Liver (tissue), 9 donors: ENCODE data around the gene TSPAN18. TPM values are rescaled to one million over a fixed set of nuclear protein-coding genes. Genes with fewer than 3 reads are reported as not detected.

ENCODE experiments used
- DNase-seq: peaks from one replicate; pipeline ENCODE4 v3.0.0-alpha.2; 2017; ENCODE audit warnings: low spot score
- H3K27ac ChIP-seq, 2 donors: one replicate each; pipeline ENCODE4 v1.7.0; 2013; ENCODE audit warnings: inconsistent platforms in 2 of 2, low read length in 2 of 2, control low read depth in 1 of 2, low read depth in 1 of 2, mild to moderate bottlenecking in 1 of 2
- H3K27me3 ChIP-seq, 4 donors: one replicate each; pipeline versions ENCODE4 v1.6.1 to v1.7.0; 2013; ENCODE audit warnings: low read length in 3 of 4, inconsistent platforms in 1 of 4, mild to moderate bottlenecking in 1 of 4, moderate library complexity in 1 of 4; ENCODE audit not compliant: control insufficient read depth in 4 of 4, insufficient read depth in 4 of 4
- H3K36me3 ChIP-seq, 4 donors: one replicate each; pipeline versions ENCODE4 v1.6.1 to v1.7.0; 2013; ENCODE audit warnings: low read length in 3 of 4, mild to moderate bottlenecking in 3 of 4, low read depth in 1 of 4, moderate library complexity in 1 of 4; ENCODE audit not compliant: control insufficient read depth in 4 of 4, insufficient read depth in 3 of 4
- H3K4me1 ChIP-seq, 4 donors: one replicate each; pipeline versions ENCODE4 v1.6.1 to v1.7.0; 2013; ENCODE audit warnings: low read length in 3 of 4, mild to moderate bottlenecking in 3 of 4, moderate library complexity in 1 of 4; ENCODE audit not compliant: control insufficient read depth in 4 of 4, insufficient read depth in 4 of 4
- H3K4me3 ChIP-seq, 3 donors: one replicate each; pipeline versions ENCODE4 v1.6.1 to v1.7.0; 2013; ENCODE audit warnings: low read length in 3 of 3, control low read depth in 1 of 3, low read depth in 1 of 3, mild to moderate bottlenecking in 1 of 3
- H3K9ac ChIP-seq, 2 donors: one replicate each; pipeline ENCODE4 v1.7.0; 2013; ENCODE audit warnings: low read length in 2 of 2, mild to moderate bottlenecking in 2 of 2, moderate library complexity in 2 of 2, control low read depth in 1 of 2, low read depth in 1 of 2
- H3K9me3 ChIP-seq, 4 donors: one replicate each; pipeline versions ENCODE4 v1.6.1 to v1.7.0; 2013; ENCODE audit warnings: low read length in 3 of 4; ENCODE audit not compliant: control insufficient read depth in 4 of 4
- EGR1 ChIP-seq, 2 donors: IDR thresholded peaks; 2 replicates each; pipeline ENCODE4 v1.6.1; 2016 to 2018; ENCODE audit warnings: antibody characterized with exemption in 2 of 2, low read depth in 2 of 2
- FOXA1 ChIP-seq: IDR thresholded peaks from 2 replicates; pipeline ENCODE4 v1.6.1; 2016; ENCODE audit warnings: antibody characterized with exemption
- FOXA2 ChIP-seq: IDR thresholded peaks from 2 replicates; pipeline ENCODE4 v1.6.1; 2016; ENCODE audit warnings: antibody characterized with exemption
- GABPA ChIP-seq, 2 donors: IDR thresholded peaks in 1 of 2; conservative IDR thresholded peaks in 1 of 2; 2 replicates each; pipeline ENCODE4 v1.6.1; 2016; ENCODE audit warnings: antibody characterized with exemption in 2 of 2, mild to moderate bottlenecking in 1 of 2, moderate library complexity in 1 of 2
- HNF4A ChIP-seq, 2 donors: conservative IDR thresholded peaks; 2 replicates each; pipeline ENCODE4 v1.6.1; 2016; ENCODE audit warnings: antibody characterized with exemption in 2 of 2, mild to moderate bottlenecking in 2 of 2
- HNF4G ChIP-seq: IDR thresholded peaks from 2 replicates; pipeline ENCODE4 v1.6.1; 2016; ENCODE audit warnings: antibody characterized with exemption
- JUND ChIP-seq, 2 donors: IDR thresholded peaks; 2 replicates each; pipeline ENCODE4 v1.6.1; 2016; ENCODE audit warnings: antibody characterized with exemption in 2 of 2
- NR2F2 ChIP-seq: IDR thresholded peaks from 2 replicates; pipeline ENCODE4 v1.6.1; 2016; ENCODE audit warnings: antibody characterized with exemption
- RAD21 ChIP-seq, 2 donors: IDR thresholded peaks; 2 replicates each; pipeline ENCODE4 v1.6.1; 2016; ENCODE audit warnings: antibody characterized with exemption in 2 of 2, mild to moderate bottlenecking in 2 of 2
- RXRA ChIP-seq, 2 donors: IDR thresholded peaks; 2 replicates each; pipeline ENCODE4 v1.6.1; 2017 to 2018; ENCODE audit warnings: antibody characterized with exemption in 2 of 2, mild to moderate bottlenecking in 1 of 2
- SP1 ChIP-seq: IDR thresholded peaks from 2 replicates; pipeline ENCODE4 v1.6.1; 2018; ENCODE audit warnings: antibody characterized with exemption, mild to moderate bottlenecking
- TAF1 ChIP-seq: conservative IDR thresholded peaks from 2 replicates; pipeline ENCODE4 v1.6.1; 2016; ENCODE audit warnings: antibody characterized with exemption, mild to moderate bottlenecking
- YY1 ChIP-seq: IDR thresholded peaks from 2 replicates; pipeline ENCODE4 v1.6.1; 2016; ENCODE audit warnings: antibody characterized with exemption, mild to moderate bottlenecking
- WGBS: extraction: QIAGEN DNeasy Blood & Tissue Kit; methylation state at CpG from one replicate; pipeline ENCODE4 v1.1.7; 2013; 5-methylcytosine and 5-hydroxymethylcytosine counted together
- polyA plus RNA-seq, 2 donors: library from polyadenylated mRNA; stranded (reverse) in 1 of 2; unstranded in 1 of 2; fragments of 200-250 nt in 1 of 2; fragments of >200 nt in 1 of 2; fragmentation: Nextera tagmentation in 1 of 2; extraction: Ambion mirVana in 1 of 2; gene quantifications; one replicate each; pipeline versions ENCODE4 v1.2.1 to v1.2.3, GENCODE V29; 2013 to 2015
- total RNA-seq, 2 donors: library from RNA; depleted of rRNA; stranded (reverse); fragments of >200 nt; gene quantifications; one replicate each; pipeline ENCODE4 v1.2.3, GENCODE V29; 2014
- TF ChIP-seq, protein P1 (sequence below): IDR thresholded peaks from 2 replicates; pipeline ENCODE4 v1.6.1; 2016; ENCODE audit warnings: antibody characterized with exemption
- TF ChIP-seq, protein P2 (sequence below): fragments of 150-350 bp; IDR thresholded peaks from 2 replicates; pipeline ENCODE4 v1.5.1; 2017; ENCODE audit warnings: improper control_type of control experiment, low read depth, low read length; ENCODE audit not compliant: missing input control
- TF ChIP-seq, protein P3 (sequence below): IDR thresholded peaks from 2 replicates; pipeline ENCODE4 v1.6.1; 2016; ENCODE audit warnings: antibody characterized with exemption
- TF ChIP-seq, protein P4 (sequence below): IDR thresholded peaks from 2 replicates; pipeline ENCODE4 v1.6.1; 2016; ENCODE audit warnings: antibody characterized with exemption
- TF ChIP-seq, protein P5 (sequence below): IDR thresholded peaks from 2 replicates; pipeline ENCODE4 v1.6.1; 2016; ENCODE audit warnings: antibody characterized with exemption, mild to moderate bottlenecking
- donor health status: healthy.
- donor health status: healthy.
- donor health status: healthy.
- donor health status: healthy.
- donor health status: healthy.

TSPAN18 gene
- total and polyA plus RNA-seq, 4 donors, result 1.2 to 5.0 (median 2.8) TPM

DNA sequence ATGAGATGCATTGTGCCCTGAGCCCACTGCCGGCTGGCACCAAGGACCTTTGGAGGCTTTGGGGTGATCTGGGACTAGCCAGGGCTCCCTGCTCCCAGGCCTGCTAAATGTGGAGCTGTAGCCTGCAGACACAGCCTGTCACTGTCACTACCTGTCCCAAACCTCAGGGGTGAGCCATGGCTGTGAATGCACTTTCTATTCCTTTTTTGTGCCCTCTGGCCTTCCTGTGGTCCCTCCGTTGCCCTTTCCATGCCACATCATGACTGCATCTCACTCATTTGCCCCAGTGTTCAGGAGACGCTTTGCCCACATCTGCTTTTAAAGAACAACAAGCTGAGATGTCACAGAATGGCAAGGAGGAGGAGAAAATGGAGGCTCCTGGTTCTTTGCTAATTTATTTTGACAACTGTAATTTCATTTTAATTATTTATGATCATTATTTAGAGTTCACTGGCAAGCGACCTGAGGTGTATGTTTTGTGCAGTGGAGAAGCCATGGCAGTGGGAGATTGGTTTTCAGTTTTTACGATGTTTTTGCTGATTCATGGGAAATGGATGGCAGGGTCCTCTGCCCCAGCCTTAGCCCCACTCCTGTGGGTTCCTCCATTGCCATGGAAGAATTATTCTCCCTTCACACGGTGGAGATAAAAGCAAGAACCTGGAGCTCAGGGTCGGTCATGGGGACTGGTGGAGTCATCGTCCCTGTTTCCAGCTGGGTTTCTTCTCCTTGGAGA, 69.2 kb downstream of the TSPAN18 start (continued):
- TF ChIP-seq JUND (IDR thresholded peaks at IDR 0.05), result no peak
- TF ChIP-seq FOXA1, result no peak
- TF ChIP-seq, protein P1, sequence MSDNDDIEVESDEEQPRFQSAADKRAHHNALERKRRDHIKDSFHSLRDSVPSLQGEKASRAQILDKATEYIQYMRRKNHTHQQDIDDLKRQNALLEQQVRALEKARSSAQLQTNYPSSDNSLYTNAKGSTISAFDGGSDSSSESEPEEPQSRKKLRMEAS, result no peak
- no peak for TF ChIP-seq FOXA2
- no peak for TF ChIP-seq RXRA (IDR thresholded peaks at IDR 0.05)
- no peak for TF ChIP-seq HNF4A (conservative IDR thresholded peaks at IDR 0.05)
- TF ChIP-seq, protein P2, sequence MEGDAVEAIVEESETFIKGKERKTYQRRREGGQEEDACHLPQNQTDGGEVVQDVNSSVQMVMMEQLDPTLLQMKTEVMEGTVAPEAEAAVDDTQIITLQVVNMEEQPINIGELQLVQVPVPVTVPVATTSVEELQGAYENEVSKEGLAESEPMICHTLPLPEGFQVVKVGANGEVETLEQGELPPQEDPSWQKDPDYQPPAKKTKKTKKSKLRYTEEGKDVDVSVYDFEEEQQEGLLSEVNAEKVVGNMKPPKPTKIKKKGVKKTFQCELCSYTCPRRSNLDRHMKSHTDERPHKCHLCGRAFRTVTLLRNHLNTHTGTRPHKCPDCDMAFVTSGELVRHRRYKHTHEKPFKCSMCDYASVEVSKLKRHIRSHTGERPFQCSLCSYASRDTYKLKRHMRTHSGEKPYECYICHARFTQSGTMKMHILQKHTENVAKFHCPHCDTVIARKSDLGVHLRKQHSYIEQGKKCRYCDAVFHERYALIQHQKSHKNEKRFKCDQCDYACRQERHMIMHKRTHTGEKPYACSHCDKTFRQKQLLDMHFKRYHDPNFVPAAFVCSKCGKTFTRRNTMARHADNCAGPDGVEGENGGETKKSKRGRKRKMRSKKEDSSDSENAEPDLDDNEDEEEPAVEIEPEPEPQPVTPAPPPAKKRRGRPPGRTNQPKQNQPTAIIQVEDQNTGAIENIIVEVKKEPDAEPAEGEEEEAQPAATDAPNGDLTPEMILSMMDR, result no peak
- TF ChIP-seq EGR1 (IDR thresholded peaks at IDR 0.05; ENCODE audit: low read depth in 2 of 2), result no peak
- no peak for TF ChIP-seq SP1

DNA sequence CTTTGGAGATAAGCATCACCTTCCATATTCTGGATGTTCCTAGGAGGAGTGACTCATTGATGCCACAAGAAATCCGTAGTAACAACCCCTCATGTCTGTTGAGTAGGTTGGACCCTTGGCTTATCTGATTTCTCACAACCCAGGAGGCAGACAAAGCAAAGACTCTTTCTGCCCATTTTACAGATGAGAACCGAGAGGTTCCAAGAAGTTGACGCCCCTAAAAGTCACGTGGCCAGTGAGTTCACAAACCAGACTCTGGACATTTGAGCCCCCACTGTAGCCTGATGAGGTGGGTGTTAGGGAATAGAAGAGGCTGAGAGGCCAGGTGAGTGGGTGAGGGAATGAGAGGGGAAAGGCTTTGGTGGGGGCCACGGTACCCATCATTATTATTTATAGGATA, 70.3 kb downstream of the TSPAN18 start:
- no peaks in the 10 kb centered on the region for H3K9me3 ChIP-seq
- no peak overlapping the region for H3K27ac ChIP-seq
- TF ChIP-seq YY1, result no peak
- no peak for TF ChIP-seq NR2F2
- no peak for TF ChIP-seq HNF4A (conservative IDR thresholded peaks at IDR 0.05)
- TF ChIP-seq FOXA1, result no peak
- TF ChIP-seq RAD21 (IDR thresholded peaks at IDR 0.05), result no peak
- TF ChIP-seq, protein P1, result no peak
- TF ChIP-seq, protein P3, sequence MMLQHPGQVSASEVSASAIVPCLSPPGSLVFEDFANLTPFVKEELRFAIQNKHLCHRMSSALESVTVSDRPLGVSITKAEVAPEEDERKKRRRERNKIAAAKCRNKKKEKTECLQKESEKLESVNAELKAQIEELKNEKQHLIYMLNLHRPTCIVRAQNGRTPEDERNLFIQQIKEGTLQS, result no peak
- TF ChIP-seq, protein P4, sequence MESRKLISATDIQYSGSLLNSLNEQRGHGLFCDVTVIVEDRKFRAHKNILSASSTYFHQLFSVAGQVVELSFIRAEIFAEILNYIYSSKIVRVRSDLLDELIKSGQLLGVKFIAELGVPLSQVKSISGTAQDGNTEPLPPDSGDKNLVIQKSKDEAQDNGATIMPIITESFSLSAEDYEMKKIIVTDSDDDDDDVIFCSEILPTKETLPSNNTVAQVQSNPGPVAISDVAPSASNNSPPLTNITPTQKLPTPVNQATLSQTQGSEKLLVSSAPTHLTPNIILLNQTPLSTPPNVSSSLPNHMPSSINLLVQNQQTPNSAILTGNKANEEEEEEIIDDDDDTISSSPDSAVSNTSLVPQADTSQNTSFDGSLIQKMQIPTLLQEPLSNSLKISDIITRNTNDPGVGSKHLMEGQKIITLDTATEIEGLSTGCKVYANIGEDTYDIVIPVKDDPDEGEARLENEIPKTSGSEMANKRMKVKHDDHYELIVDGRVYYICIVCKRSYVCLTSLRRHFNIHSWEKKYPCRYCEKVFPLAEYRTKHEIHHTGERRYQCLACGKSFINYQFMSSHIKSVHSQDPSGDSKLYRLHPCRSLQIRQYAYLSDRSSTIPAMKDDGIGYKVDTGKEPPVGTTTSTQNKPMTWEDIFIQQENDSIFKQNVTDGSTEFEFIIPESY, result no peak
- TF ChIP-seq TAF1, result no peak
- no peak for TF ChIP-seq FOXA2
- no peak for TF ChIP-seq RXRA (IDR thresholded peaks at IDR 0.05)
- no peak for TF ChIP-seq JUND (IDR thresholded peaks at IDR 0.05)
- TF ChIP-seq, protein P5, sequence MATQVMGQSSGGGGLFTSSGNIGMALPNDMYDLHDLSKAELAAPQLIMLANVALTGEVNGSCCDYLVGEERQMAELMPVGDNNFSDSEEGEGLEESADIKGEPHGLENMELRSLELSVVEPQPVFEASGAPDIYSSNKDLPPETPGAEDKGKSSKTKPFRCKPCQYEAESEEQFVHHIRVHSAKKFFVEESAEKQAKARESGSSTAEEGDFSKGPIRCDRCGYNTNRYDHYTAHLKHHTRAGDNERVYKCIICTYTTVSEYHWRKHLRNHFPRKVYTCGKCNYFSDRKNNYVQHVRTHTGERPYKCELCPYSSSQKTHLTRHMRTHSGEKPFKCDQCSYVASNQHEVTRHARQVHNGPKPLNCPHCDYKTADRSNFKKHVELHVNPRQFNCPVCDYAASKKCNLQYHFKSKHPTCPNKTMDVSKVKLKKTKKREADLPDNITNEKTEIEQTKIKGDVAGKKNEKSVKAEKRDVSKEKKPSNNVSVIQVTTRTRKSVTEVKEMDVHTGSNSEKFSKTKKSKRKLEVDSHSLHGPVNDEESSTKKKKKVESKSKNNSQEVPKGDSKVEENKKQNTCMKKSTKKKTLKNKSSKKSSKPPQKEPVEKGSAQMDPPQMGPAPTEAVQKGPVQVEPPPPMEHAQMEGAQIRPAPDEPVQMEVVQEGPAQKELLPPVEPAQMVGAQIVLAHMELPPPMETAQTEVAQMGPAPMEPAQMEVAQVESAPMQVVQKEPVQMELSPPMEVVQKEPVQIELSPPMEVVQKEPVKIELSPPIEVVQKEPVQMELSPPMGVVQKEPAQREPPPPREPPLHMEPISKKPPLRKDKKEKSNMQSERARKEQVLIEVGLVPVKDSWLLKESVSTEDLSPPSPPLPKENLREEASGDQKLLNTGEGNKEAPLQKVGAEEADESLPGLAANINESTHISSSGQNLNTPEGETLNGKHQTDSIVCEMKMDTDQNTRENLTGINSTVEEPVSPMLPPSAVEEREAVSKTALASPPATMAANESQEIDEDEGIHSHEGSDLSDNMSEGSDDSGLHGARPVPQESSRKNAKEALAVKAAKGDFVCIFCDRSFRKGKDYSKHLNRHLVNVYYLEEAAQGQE, result no peak
- TF ChIP-seq SP1, result no peak
- TF ChIP-seq, protein P2, result no peak
- TF ChIP-seq HNF4G, result no peak
- no peak for TF ChIP-seq GABPA (IDR thresholded peaks at IDR 0.05 in 1 of 2, conservative IDR thresholded peaks at IDR 0.05 in 1 of 2)
- no peak for TF ChIP-seq EGR1 (IDR thresholded peaks at IDR 0.05; ENCODE audit: low read depth in 2 of 2)
- H3K9ac ChIP-seq, result no peak overlapping the region
- H3K27me3 ChIP-seq, result no peaks in the 10 kb centered on the region
- no peak for DNase-seq
- H3K36me3 ChIP-seq, result no peaks in the 10 kb centered on the region
- no peaks in the 10 kb centered on the region for H3K4me1 ChIP-seq
- 90% methylated on average over 5 of the region's 5 CpGs for WGBS
- H3K4me3 ChIP-seq, result no peak overlapping the region
